ENCODE measurements around the gene TROAP. TPM values are rescaled to one million over a fixed set of nuclear protein-coding genes. Genes with fewer than 3 reads are reported as not detected.

TROAP gene
- total RNA-seq, 1 experiment from 2014 or later = 75.3 TPM

- H3K14ac ChIP-seq (ENCODE audit: insufficient read depth, low read length) = no peak overlapping the region
- Mint-ChIP-seq H3K9me3 (no peaks in the 10 kb centered on the region), H3K4me1 (peaks cover 8 to 28% of the 10 kb centered on the region in 2 experiments; a peak in 3 of 4 replicates), H3K36me3 (ENCODE audit: insufficient read depth in 1 of 3, low read depth in 3 of 3) (no peaks in the 10 kb centered on the region), H3K27ac (peak overlapping the region in 1 of 3 experiments; percentile 73; a peak in 1 of 7 replicates), H3K27me3 (ENCODE audit: low read depth) (peaks cover 63% of the 10 kb centered on the region), H3K4me3 (no peak overlapping the region)
- no peak overlapping the region for H4K91ac ChIP-seq (ENCODE audit: insufficient read length, low read depth, low read length)
- no peak overlapping the region for H3T11ph ChIP-seq (ENCODE audit: low read length)
- no peak for DNase-seq
- no peak overlapping the region for H3K56ac ChIP-seq (ENCODE audit: insufficient read length, low read depth, low read length)
- H3K4ac ChIP-seq (ENCODE audit: low read depth, low read length) = no peak overlapping the region
- H2BK5ac ChIP-seq (ENCODE audit: insufficient read length, low read length) = no peak overlapping the region
- no peaks in the 10 kb centered on the region for H3K4me1 ChIP-seq (ENCODE audit: insufficient read depth, low read length)
- no peak overlapping the region for H2BK120ac ChIP-seq (ENCODE audit: low read depth, low read length, poor library complexity, severe bottlenecking)
- no peak overlapping the region for H3K23ac ChIP-seq (ENCODE audit: insufficient read length, low read depth, low read length)
- H3K23me2 ChIP-seq (ENCODE audit: insufficient read length, low read depth, low read length, poor library complexity, severe bottlenecking) = no peaks in the 10 kb centered on the region
- H4K5ac ChIP-seq (ENCODE audit: insufficient read length, low read depth, low read length) = no peak overlapping the region
- no peak for TF ChIP-seq CTCF (conservative IDR thresholded peaks at IDR 0.05)
- no peak overlapping the region for H2AK5ac ChIP-seq (ENCODE audit: insufficient read length, low read length)
- no peak overlapping the region for H3K9ac ChIP-seq (ENCODE audit: extremely low read depth, insufficient read length, low read length)
- no peak overlapping the region for H2BK12ac ChIP-seq (ENCODE audit: insufficient read length, low read depth, low read length)
- no peaks in the 10 kb centered on the region for H3K79me1 ChIP-seq (ENCODE audit: insufficient read depth, low read depth, low read length, poor library complexity, severe bottlenecking)
- no CpG with 5 or more reads among the region's 9 CpGs for WGBS (ENCODE audit: extremely low coverage, insufficient read length, low lambda C conversion rate)
- H2BK20ac ChIP-seq (ENCODE audit: low read depth, low read length, poor library complexity, severe bottlenecking) = no peak overlapping the region
- H3K4me2 ChIP-seq (ENCODE audit: insufficient read depth, insufficient read length, low read length) = no peak overlapping the region
- no peaks in the 10 kb centered on the region for H3K79me2 ChIP-seq (ENCODE audit: insufficient read depth, low read length)
- H4K20me1 ChIP-seq (ENCODE audit: control insufficient read depth, insufficient read depth, insufficient read length) = no peaks in the 10 kb centered on the region
- no peaks in the 10 kb centered on the region for H3K9me3 ChIP-seq (ENCODE audit: control insufficient read depth, low read depth, low read length)
- peaks cover 11% of the 10 kb centered on the region for H3K27me3 ChIP-seq (ENCODE audit: insufficient read depth, low read length)
- no peak overlapping the region for H3K18ac ChIP-seq (ENCODE audit: insufficient read length, low read depth, low read length)
- no peak overlapping the region for H4K8ac ChIP-seq (replicated peaks; ENCODE audit: insufficient read length, low read depth, low read length)
- no peak overlapping the region for H2BK15ac ChIP-seq (ENCODE audit: low read depth, low read length)
- no peak overlapping the region for H3K27ac ChIP-seq (ENCODE audit: insufficient read length, low read depth, low read length)
- no peak overlapping the region for H2AFZ ChIP-seq (ENCODE audit: low read length)
Measured at GRCh38 chr12:49288922-49289555, 34.0 kb upstream of the TROAP start.

All from H9 (cell line).